HG03558 (cell line): Measurements from ENCODE around the gene SERPINF2.
"Not testable (repeated sequence)": the region's sequence is repeated elsewhere in the genome, so short reads cannot be mapped to it uniquely, and the experiment has no call there.

Experiments
- ATAC-seq: cut with Tn5 transposase; IDR thresholded peaks from one replicate; pipeline ENCODE4 v1.9.1; 2021; ENCODE audit warnings: moderate number of reproducible peaks; ENCODE audit not compliant: unreplicated experiment; ENCODE audit errors: extremely low read depth

SERPINF2 gene

DNA sequence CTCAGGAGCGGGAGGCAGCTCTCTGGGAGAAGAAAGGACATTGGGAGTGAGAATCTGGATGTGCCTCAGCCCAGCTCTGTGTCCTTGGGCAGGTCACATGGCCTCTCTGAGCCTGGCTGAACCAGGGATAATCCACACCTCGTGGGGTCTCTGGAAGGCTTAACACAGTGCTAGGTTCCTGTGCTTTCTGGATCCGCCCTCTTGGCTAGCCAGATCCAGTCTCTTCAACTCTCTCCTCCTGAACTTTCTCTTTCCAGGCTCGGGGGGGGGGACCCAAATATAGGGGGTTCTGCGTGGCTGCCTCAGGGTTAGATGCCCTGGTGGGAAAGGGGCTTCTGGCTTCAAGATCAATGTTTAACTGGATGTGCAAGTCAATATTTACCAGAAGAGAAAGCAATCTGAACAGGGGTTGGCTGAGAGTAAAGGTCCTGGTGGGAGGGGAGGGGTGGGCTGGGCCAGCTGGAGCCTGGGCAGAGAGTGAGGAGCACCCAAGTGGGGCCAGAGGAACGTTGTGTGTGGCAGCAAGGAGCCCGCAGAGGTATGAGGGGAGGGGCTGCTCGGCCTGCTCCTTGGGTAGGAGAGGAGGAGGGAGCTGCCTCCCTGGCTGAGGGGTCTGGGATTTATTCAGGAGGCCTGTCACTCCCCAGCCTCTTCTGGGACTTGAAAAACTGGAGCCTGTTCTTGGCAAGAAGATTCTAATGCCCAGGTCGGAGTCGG is at the start of gene SERPINF2:
TSS of gene SERPINF2 (plus strand) at position 501 of the 717 bp plus-strand sequence. CDS start 2,125 bp downstream, outside the sequence.
- no peak for ATAC-seq

DNA sequence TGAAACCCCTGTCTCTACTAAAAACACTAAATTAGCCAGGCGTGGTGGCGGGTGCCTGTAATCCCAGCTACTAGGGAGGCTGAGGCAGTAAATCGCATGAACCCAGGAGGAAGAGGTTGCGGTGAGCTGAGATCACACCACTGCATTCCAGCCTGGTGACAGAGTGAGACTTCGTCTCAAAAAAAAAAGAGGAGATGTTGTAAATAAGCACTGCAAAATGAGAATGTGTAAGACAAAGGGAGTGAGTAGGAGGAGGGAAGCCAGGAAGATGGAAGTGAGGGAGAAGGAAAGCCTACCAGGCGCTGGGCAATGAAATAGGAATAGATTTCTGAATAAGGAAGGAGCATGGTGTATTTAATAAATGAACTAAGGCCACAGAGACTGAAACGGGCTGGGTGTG is 49.3 kb upstream of the SERPINF2 start:
- ATAC-seq = no peak

DNA sequence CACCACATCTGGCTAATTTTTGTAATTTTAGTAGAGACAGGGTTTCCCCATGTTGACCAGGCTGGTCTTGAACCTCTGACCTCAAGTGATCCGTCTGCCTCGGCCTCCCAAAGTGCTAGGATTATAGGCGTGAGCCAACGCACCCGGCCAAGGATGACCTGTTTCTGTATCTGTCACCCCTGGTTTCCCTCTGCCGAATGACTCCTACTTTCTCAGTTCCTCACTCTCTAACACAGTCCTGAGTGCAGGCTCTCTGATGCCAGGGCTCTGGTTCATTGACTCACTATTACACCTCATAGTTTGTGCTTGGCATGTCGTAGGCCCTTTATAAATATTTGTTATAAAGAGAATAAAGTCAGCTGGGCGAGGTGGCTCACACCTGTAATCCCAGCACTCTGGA is 47.3 kb upstream of the SERPINF2 start:
- no peak for ATAC-seq

DNA sequence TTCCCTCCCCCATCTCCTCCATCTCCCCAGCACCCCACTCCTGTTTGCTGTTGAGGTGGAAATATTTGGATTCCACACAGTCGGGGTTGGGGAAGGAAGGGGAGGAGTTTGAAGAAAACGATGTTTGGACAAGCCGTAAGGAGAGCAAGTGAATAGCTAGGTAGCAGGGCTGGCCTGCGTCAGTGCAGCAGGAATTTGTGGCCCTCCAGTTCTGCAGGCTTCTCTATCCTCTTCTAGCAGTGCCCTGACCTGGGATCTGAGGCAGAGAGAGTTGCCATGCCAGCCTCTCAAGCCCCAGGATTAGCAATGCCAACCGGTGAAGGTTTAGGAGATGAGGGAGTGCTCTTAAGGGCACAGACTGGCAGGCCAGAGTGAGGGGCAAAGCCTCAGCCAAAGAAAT is 45.0 kb upstream of the SERPINF2 start:
- ATAC-seq = no peak

DNA sequence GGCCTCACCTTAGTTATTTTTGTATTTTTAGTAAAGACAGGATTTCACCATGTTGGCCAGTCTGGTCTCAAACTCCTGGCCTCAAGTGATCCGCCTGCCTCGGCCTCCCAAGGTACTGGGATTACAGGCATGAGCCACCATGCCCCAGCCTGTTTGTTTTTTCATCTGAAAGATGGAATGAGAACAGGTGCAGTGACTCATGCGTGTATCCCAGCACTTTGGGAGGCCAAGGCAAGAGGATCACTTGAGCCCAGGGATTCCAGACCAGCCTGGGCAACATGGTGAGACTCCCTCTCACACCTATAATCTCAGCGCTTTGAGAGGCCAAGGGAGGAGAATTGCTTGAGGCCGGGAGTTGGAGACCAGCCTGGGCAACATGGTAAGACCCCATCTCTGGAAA is 42.8 kb upstream of the SERPINF2 start:
- ATAC-seq = not testable (repeated sequence)

DNA sequence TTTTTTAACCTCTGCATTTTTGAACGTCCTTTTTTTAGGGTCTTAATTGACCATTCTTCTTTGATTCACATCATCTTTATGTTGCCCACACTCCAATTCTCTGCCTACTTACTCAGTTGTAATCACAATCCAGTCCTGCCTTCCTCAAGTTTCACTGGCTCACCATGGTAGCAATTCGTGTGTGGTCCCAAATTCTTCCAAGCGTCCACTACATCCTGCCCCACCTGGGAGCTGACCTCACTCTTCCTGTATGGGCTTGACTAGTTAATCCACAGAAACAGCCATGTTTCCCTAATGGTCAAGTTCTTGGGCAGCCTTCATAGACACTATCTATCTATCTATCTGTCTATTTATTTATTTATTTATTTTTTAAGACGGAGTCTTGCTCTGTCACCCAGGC is 39.6 kb upstream of the SERPINF2 start:
- no peak for ATAC-seq

DNA sequence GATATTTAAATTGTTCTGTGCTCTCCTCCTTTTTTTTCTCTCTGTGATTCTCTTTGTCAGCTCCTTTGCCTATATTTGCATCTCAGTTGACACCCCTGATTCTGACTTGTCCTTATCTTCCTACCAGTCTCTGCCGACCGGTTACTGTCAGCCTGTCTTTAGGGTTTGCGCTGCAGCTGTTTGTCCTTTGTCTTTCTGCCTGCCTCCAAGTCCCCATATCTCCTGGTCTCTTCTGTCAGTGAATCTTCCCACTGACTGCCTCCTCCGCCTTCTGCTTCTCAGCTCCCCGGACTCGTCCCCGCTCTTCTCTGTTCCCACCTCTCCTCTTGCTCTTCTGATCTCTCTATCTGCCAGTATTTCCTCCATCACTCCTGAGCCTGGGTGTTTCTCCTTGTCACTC is 37.7 kb upstream of the SERPINF2 start:
- no peak for ATAC-seq

DNA sequence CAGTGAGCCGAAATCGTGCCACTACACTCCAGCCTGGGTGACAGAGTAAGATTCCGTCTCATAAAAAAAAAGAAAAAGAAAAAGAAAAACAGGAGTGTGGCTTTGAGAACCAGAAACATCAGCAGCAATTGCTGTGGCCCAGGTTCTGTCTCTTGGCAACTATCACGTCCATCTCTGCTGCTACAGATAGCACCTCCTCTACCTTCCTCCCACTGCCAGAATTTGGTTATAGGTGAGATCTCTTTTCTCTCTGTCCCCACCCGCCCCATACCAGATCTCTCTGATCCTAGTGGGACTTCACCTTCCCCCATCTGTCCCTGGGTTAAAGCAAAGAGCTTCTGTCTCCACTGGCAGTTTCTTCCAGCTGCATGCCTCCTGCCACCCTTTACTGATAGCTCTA is 35.6 kb upstream of the SERPINF2 start:
- ATAC-seq = no peak

DNA sequence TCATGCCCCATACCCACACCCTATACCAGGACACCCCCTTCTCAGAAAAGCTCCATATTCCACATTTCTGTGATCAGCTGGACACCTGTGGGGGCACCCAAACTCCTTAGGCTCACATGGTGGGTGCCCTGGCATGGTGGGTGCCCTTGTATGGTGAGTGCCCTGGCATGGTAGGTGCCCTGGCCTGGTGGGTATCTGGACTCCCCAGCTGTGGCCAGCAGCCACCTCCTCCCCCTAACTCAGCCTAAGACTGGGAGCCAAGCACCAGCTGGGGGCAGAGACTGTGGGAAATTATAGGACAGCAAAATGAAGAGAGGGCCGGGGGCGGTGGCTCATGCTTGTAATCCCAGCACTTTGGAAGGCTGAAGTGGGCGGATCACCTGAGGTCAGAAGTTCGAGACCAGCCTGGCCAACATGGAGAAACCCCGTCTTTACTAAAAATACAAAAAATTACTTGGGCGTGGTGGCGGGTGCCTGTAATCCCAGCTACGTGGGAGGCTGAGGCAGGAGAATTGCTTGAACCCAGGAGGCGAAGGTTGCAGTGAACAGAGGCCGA is 33.8 kb upstream of the SERPINF2 start:
- not testable (repeated sequence) for ATAC-seq

DNA sequence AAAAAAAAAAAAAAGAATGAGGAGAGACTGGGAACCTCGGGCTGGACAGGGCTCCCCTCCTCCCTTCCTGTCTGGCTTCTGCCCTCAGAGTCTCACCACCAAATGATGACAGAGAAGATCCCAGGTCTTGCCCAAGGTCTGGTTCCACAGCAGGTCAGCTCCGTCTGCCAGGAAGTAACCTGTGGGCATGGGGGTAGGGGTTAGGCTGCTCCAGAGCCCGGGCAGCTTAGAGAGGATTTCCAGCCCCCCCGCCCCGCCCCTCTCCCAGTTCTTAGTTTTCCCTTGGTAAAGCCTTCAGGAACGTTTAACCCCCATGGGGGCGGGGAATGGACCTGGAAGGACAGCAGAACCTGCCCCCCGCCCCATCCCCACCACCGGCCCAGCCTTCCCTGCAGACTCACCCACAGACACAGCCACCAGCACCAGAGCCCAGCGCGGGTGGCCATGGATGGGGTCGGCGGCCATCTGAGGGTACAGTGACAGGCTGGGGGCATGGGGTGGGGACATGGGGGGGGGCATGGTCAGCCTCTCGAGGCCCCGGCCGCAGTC is 33.2 kb upstream of the SERPINF2 start:
- no peak for ATAC-seq

DNA sequence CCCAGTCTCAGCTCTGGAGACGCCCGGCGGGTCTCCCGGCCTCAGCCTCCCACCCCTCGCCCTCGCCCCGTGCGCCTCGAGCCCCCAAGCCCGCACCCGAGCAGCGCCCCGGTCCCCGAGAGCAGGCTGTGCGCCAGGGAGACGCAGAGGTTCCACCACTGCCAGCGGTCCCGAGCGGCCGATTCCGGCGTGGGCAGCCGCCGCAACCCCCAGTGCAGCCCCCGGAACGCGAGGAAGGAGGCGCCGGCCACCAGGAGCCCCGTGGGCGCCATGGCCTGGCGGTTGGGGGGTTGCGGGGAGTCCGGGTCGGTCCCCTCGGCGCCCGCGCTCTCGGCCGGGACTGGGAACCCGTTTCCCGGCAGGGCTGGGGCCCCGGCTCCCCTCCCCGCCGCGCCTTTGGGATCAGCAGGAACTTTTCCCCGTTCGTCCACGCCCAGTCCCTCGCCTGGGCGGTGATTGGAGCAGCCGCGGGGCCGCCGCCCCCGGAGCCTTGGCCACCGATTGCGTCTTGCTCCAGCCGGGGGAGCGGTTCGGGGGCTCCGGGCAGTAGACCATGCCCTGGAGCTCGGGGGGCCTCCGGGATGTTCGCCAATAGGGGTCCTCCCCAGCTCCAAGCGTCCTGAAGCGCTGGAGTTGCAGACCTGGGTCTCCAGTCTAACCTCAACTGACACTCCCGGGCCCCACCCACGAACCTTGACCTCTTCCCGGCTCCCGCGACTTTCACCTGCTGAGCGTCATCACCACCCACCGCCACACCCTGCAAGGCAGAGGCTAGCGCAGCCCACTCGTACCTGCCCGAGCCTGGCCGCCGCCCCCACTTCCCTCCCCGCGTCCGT is 32.5 kb upstream of the SERPINF2 start, which contains the start of gene TLCD2:
TSS of gene TLCD2 (minus strand) at position 407 of the 836 bp plus-strand sequence. CDS start at position 272, 135 bp downstream.
- no peak for ATAC-seq

DNA sequence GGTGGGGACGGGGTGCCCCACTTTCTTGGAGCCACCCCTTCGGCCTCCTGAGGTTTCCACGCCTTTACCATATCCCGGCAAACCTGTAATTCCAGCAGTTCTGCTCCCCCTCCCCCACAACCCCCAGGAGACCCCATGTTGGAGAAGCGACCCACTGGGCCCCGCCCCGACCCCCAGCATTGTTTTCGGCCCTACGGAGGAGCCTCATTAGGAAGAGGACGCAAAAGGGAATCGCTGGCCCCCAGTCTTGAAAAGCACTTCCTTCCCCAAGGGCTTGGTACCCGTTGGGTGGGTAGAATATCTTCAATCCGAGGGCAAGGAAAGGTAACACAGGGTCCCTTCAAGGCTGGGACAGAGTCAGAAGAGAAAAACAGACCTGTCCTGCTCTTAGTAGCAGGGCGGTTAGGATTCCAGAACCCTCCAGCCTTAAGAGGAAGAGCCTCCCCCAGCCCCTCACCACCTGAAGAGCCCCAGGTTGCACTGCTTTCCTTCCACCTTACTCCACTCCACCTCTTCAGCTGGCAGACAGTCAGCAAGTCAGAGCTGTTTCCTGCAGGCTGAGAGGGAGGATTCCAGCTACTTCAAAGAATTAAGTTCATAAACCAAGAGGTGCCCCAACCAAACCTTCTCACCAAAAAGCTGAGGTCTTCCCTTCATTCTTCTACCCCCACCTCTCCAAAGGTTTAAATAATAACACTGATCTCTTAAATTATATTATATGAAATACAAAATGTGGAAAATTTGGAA is 31.7 kb upstream of the SERPINF2 start:
- no peak for ATAC-seq

DNA sequence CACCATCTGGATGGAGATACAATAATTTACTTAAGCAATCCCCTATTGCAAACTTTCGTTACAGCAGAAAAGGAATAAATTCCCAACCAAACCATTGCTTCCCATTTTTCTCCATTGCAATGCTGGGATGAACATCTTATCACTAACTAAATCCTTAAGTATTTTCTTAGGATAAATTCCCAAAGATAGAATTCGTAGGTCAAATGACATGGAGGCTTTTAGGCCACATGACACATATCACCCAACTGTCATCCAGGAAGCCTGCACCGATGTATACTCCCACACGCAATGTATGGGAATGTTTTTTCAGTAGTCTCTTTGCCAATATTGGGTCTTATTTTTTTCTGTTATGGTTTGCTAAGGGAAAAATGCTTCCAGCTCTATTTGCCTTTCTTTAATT is 30.9 kb upstream of the SERPINF2 start:
- no peak for ATAC-seq

DNA sequence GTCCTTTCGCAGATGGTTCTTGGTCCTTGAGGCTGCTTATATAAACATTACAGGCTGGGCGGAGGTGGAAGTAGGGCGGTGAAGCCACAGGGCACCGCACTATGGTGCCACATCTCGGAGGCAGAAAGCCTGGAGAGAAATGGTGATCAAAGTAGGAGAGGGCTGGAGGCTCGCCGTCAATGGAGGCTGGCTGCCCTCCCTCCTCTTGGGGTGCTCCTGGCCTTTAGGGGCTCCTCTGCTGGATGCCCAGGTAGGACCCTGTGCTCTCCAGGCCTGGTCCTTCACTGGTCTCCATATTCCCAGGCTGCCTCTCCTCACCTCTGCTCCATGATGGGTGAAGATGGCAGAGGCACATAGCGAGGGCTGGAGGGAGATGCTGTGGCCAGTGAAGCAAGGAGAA is 30.4 kb upstream of the SERPINF2 start:
- no peak for ATAC-seq

DNA sequence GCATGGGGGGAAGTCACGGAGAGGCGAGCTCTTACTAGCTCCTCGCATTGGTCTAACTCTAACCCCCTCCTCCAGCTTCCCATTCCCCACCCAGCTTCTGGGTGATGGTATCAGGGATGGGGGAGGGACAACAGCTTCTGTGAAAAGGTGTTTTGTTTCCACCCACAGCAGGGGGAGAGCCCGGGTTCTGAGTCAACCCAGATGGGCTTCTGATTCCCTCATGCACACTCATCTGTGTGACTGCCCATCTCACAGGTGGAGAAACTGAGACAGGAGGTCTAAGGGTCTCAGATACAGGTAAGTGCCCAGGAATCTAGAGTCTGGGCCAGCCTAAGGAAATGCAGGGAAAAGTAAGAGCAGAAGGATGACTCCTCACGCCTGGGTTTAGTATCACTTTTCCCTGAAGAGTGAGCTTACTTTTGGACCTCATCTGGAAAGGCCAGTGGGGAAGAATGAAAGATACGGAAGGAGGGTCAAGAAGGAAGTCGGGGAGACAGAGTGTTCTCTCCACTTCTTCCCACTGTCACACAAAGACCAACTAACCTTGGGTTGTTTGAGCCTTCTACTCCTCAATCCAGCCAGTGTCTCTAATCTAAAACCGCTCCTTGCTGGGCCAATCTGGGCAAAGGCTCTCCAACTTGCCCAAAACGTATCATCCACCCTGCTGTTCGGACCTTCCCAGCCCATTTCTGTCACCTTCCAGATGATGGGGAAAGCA is 29.4 kb upstream of the SERPINF2 start:
- no peak for ATAC-seq

DNA sequence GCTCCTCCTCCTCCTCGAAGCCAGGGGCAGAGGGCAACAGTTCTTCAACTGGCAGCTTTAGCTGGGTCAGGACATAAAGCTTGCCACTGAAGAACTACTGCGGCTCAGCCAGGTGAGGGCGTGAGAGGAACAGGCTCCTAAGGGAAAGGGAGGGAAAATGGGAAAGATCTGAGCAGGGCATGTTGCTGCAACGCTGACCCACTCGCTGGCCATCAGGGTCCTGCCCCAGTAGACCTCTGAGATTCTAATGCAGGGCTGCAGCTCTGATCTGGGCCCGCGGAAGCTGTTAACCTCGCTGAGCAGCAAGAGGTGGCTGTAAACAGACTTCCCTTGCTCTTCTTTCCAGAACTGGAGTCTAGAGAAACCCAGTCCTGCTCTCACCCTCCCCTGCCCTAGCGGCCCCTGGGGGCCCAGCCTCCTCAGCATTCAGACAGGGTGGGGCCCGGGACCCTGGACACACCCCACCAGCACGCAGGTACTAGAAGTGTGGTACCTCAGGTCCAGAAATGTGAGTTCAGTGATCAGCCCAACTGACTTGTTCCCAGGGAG is 28.7 kb upstream of the SERPINF2 start:
- ATAC-seq = no peak

DNA sequence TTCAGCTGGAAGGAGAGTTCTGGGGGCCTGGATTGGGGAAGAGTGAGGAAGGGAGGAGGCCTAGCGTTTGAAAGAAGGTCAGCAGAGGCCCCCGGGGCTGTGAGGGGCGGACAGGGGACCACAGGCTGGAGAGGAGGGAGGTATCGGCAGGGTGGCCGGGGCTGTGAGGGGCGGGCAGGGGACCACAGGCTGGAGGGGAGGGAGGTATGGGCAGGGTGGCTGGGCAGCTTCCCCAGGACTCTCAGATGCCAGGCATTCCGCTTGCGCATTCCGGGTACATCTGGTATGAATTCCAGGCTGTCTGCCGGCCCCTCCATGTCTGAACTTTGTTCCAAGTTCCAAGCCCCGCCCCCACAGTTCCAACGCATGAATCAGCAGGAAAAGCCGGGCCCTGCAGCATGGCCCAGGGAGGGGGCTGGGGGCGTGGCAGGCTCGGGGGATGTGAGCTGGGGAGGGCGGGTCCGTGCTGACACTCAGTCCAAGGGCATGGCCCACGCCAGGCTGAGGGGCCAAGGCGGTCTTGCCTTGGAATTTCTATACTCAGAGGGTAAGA is 28.2 kb upstream of the SERPINF2 start:
- ATAC-seq = no peak

DNA sequence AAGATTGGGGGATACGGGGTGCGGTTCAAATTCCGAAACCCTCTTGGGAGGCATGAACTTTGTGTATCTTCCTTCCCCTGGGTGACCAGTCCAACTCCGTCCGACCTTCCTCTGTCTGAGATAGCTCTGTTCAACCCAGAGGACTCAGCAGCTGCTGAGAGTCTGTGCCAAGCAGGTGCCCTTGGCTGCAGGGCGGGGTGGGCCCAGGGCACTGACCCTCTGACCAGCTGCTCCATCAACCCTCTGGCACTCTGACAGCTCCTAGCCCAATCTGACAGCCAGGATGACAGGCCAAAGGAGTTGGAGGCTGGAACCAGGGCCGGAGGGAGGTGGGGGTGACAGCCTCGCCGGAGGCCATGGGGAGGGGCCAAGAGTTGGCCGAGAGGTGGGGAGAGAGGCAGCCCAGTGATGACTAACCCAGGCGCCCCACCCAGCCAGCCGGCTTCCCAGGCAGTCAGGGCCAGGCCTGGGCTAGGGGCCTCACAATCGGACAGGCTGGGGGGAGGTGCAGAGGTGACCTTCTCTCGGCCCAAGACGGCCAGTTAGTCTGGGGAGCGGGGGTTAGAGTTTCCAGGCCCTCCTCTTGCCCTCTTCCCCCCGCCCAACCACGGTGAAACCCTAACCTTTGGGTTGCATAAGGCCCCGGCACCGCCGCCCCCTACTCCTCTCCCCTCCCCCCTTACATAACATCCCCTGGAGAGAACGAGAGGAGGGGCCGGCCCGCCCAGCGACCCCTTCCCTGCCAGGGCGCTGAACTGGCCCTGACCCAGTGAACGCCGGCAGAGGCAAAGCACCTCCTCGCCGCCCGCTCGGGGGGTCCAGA is 27.5 kb upstream of the SERPINF2 start:
- ATAC-seq = no peak
